GM11168 (cell line): ENCODE results near the gene SLC22A31.
"Not testable (repeated sequence)": the region's sequence is repeated elsewhere in the genome, so short reads cannot be mapped to it uniquely, and the experiment has no call there.

Source experiments
- in situ Hi-C: fragments of 300-500 bp; cut with MboI; formaldehyde crosslinking; loops from one replicate; pipeline ENCODE4 v1.12.0; 2022; ENCODE audit warnings: low sequenced_read_pairs; ENCODE audit not compliant: unreplicated experiment

The SLC22A31 gene

DNA sequence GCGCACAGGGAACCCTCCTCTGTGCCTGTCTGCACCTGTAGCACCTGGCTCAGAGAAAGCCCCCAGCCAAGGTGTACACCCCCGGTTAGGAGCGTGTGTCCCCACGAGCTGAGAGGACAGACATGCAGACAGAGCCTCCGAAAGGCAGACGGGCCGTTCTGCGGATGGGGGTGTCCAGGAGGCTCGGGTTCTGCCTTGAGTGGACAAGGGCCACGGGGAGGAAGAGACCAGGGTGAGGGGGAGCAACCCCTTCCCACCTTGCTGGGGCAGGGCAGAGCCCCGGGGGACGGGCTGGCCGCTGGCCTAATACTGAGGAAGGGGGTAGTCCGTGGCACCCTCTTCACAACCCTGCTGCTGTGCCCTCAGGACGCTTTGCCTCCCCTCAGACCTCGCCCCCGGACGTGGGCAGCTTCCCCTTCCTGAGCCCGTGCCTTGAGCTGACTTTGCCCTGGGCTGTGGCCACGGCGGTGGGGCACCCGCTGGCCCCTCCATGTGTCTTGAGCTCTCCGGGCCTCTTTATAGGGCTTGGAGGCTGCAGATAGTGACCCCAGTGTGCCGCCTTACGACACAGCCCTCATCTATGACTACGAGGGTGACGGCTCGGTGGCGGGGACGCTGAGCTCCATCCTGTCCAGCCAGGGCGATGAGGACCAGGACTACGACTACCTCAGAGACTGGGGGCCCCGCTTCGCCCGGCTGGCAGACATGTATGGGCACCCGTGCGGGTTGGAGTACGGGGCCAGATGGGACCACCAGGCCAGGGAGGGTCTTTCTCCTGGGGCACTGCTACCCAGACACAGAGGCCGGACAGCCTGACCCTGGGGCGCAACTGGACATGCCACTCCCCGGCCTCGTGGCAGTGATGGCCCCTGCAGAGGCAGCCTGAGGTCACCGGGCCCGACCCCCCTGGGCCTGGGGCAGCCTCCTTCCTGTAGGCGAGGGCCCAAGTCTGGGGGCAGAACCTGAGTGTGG, 5.7 kb downstream of the SLC22A31 start:
- in situ Hi-C loops: no loop called here

GRCh38 chr16:89193576-89194293, 6.6 kb downstream of the SLC22A31 start:
- in situ Hi-C loops: no loop called here

DNA sequence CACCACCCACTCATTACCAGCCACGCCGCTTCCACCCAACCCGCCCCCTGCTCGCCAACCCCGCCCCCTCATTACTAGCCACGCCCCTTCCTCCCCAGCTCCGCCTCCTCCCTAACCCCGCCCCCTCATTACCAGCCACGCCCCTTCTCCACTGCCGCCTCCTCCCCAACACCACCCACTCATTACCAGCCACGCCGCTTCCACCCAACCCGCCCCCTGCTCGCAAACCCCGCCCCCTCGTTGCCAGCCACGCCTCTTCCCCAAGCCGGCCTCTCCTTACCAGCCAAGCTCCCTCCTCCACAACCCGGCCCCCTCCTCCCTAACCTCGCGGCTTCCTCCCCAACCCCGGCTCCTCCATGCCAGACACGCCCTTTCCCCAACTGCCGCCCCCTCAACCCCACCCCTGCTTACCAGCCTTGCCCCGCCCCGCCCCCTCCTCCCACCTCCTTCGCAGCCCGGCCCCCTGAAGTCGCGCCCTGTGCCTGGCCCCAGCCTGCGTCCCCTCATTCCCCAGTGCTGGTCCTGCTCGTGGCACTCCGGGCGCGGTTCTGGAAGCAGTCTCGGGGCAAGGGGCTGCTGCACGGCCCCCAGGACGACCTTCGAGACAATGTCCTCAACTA, 7.3 kb downstream of the SLC22A31 start:
- in situ Hi-C loops: no loop called here

DNA sequence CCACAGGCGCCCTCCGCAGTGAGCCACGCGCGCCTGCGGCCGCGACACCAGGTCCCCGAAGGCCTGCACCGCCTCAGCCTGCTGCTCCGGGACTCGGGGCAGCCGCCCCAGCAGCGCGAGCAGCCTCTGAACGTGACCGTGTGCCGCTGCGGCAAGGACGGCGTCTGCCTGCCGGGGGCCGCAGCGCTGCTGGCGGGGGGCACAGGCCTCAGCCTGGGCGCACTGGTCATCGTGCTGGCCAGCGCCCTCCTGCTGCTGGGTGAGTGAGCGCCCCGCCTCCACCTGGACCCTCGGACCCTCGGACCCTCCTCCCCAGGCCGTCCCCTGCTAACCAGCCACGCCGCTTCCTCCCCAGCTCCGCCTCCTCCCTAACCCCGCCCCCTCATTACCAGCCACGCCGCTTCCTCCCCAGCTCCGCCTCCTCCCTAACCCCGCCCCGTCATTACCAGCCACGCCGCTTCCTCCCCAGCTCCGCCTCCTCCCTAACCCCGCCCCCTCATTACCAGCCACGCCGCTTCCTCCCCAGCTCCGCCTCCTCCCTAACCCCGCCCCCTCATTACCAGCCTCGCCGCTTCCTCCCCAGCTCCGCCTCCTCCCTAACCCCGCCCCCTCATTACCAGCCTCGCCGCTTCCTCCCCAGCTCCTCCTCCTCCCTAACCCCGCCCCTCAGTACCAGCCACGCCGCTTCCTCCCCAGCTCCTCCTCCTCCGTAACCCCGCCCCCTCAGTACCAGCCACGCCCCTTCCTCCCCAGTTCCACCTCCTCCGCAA, 8.0 kb downstream of the SLC22A31 start:
- in situ Hi-C loops: not testable (repeated sequence)

GRCh38 chr16:89191901-89192185, 8.5 kb downstream of the SLC22A31 start:
- in situ Hi-C loops: no loop called here

DNA sequence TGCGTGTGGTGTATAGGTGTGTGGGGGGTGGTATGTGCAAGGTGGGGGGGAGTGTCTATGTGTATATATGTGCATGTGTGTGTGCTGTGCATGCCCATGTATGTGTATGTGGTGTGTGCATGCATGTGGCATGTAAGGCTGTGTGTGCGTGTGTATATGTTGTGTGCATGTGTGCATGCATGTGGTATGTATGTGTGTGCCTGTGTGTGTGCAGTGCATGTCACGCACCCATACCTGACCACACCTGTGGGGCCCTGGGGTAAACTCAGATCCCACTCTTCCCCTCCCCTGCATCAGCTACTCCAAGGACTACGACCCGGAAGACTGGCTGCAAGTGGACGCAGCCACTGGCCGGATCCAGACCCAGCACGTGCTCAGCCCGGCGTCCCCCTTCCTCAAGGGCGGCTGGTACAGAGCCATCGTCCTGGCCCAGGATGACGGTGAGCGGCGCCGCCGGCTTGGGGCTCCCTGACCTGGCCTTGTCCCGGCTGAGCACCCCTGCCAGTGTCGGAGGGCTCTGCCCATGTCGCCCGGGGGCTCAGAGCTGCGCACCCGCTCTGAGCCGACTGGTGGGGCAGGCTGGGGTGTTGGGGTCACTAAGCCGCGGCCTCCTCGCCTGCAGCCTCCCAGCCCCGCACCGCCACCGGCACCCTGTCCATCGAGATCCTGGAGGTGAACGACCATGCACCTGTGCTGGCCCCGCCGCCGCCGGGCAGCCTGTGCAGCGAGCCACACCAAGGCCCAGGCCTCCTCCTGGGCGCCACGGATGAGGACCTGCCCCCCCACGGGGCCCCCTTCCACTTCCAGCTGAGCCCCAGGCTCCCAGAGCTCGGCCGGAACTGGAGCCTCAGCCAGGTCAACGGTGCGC, 9.1 kb downstream of the SLC22A31 start:
- in situ Hi-C loops: no loop called here

- in situ Hi-C loops: no loop called here
Measured at GRCh38 chr16:89190150-89190958, 10.0 kb downstream of the SLC22A31 start.

- in situ Hi-C loops: no loop called here
Measured at GRCh38 chr16:89189358-89190025, 10.8 kb downstream of the SLC22A31 start.

- in situ Hi-C loops: not testable (repeated sequence)
Measured at GRCh38 chr16:89188471-89189357, 11.6 kb downstream of the SLC22A31 start.

DNA sequence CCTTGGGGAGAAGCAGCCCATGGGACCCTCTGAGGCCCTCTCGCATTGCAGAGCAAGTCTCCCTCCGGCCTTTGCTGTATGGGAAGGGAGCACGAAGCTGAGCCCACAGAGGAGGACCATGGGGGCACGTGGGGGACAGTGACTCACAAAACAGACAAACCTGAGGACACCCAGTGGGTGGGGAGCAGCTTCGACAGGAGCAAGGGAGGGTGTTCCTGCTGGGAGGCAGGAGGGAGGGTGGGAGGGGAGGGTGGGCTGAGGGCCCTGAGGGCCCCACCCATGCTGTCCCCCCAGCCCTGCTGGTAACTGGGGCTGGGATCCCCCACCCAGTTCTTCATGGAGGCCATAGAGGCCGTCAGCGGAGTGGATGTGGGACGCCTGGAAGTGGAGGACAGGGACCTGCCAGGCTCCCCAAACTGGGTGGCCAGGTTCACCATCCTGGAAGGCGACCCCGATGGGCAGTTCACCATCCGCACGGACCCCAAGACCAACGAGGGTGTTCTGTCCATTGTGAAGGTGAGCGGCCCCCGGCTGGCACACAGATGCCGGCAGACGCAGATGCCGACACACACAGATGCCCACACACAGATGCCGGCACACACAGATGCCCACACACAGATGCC, 12.5 kb downstream of the SLC22A31 start:
- in situ Hi-C loops: no loop called here

- in situ Hi-C loops: no loop called here
Measured at GRCh38 chr16:89187032-89187769, 13.1 kb downstream of the SLC22A31 start.

DNA sequence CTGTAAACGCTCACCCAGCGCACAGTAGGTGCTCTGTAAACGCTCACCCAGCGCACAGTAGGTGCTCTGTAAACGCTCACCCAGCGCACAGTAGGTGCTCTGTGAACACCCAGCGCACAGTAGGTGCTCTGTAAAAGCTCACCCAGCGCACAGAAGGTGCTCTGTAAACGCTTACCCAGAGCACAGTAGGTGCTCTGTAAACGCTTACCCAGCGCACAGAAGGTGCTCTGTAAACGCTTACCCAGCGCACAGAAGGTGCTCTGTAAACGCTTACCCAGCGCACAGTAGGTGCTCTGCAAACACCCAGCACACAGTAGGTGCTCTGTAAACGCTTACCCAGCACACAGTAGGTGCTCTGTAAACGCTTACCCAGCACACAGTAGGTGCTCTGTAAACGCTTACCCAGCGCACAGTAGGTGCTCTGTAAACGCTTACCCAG, 13.7 kb downstream of the SLC22A31 start:
- in situ Hi-C loops: not testable (repeated sequence)

- in situ Hi-C loops: not testable (repeated sequence)
Measured at GRCh38 chr16:89185887-89186592, 14.3 kb downstream of the SLC22A31 start.

GRCh38 chr16:89184933-89185794, 15.2 kb downstream of the SLC22A31 start:
- in situ Hi-C loops: no loop called here

DNA sequence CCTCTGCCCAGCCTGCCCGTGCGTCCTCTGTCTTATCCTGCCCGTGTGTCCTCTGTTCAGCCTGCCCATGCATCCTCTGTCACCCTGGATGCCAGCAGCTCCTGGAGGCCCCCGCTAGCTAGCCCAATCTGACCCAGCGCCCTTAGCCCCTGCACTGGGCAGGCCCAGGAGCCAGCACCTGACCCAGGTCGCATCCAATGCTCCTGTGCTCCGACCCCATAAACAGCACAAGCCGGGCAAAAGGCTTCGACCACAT, 15.7 kb downstream of the SLC22A31 start:
- in situ Hi-C loops: no loop called here
